ENCODE results near the gene RABGEF1.

GRCh38 chr7:66807736-66808135 lies 67.2 kb downstream of the RABGEF1 start:
- no peak for TF ChIP-seq POLR2AphosphoS5 (IDR thresholded peaks at IDR 0.05; ENCODE audit: low read depth, low read length)
- TF ChIP-seq CTCF (IDR thresholded peaks at IDR 0.05) = no peak

All from Panc1 (cell line).